Ishikawa (cell line): ENCODE measurements around the gene PPOX.

Experiments
- CEBPB ChIP-seq: IDR thresholded peaks from 2 replicates; pipeline ENCODE4 v1.6.1; 2012
- CREB1 ChIP-seq: IDR thresholded peaks from 2 replicates; pipeline ENCODE4 v1.6.1; 2012; ENCODE audit warnings: low read depth
- EGR1 ChIP-seq: IDR thresholded peaks from 2 replicates; pipeline ENCODE4 v1.6.1; 2012
- EP300 ChIP-seq: IDR thresholded peaks from 2 replicates; pipeline ENCODE4 v1.6.1; 2012; ENCODE audit warnings: borderline replicate concordance
- FOXM1 ChIP-seq: IDR thresholded peaks from 2 replicates; pipeline ENCODE4 v1.6.1; 2012; ENCODE audit warnings: low read depth, borderline replicate concordance
- NFIC ChIP-seq: IDR thresholded peaks from 2 replicates; pipeline ENCODE4 v1.6.1; 2012
- RAD21 ChIP-seq: IDR thresholded peaks from 2 replicates; pipeline ENCODE4 v1.6.1; 2012; ENCODE audit warnings: low read depth
- REST ChIP-seq: IDR thresholded peaks from 2 replicates; pipeline ENCODE4 v1.6.1; 2012; ENCODE audit warnings: low read depth, mild to moderate bottlenecking
- TAF1 ChIP-seq: IDR thresholded peaks from 2 replicates; pipeline ENCODE4 v1.6.1; 2012; ENCODE audit warnings: low read depth, mild to moderate bottlenecking
- TCF12 ChIP-seq: IDR thresholded peaks from 2 replicates; pipeline ENCODE4 v1.6.1; 2012; ENCODE audit warnings: low read depth
- TEAD4 ChIP-seq: IDR thresholded peaks from 2 replicates; pipeline ENCODE4 v1.6.1; 2012
- YY1 ChIP-seq: IDR thresholded peaks from 2 replicates; pipeline ENCODE4 v1.6.1; 2012; ENCODE audit warnings: low read depth
- ZBTB7A ChIP-seq: IDR thresholded peaks from 2 replicates; pipeline ENCODE4 v1.6.1; 2012; ENCODE audit warnings: low read depth
- TF ChIP-seq, protein P1 (sequence below): IDR thresholded peaks from 2 replicates; pipeline ENCODE4 v1.6.1; 2012
- TF ChIP-seq, protein P2 (sequence below): IDR thresholded peaks from 2 replicates; pipeline ENCODE4 v1.6.1; 2012

The PPOX gene

DNA sequence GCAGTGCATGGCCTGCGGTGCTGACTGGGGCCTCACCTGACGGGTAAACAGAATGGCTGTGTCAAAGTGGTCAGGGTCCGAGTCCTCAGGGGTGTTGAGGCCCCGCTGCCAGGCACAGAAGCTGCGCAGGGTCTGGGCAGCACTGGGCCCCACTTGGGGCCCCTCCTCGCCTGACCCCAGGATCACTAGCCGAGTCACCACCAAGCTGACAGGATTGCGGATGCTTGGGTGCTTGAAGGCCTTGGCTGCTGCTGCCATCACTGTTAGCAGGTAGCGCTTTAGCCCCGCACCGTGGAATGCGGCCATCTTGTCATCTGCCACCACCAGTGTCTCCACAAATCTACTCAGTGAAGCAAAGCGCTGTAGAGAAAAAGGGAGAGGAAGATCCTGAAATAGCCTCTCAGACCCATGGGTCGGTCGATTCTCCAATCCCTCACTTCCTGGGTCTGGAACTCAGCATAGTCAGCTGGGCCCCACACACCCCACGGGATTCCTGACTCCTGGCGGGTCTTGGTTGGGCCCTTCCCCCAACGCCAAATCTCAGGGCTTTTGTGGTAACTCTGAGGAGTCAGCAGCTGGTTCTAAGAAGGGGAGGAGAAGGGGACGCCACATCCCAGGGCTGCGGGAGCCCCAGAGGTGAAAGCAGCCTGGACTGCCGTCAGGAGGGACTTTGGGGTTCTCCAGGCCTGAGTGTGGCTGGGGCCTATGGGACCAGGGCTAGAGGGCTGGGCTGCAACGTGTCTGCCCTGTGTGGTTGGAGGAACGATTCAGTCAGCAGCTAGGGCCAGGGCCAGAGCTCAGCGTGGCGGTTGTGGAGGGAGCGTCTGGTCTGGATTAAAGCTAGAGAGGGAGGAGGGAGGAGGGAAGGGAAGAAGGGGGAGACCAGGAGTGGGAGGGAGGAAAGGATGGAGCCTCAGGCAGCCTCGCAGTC, 30.6 kb downstream of the PPOX start:
- no peak for TF ChIP-seq REST
- TF ChIP-seq ZBTB7A: no peak
- TF ChIP-seq NFIC: no peak
- no peak for TF ChIP-seq TEAD4
- TF ChIP-seq CEBPB: no peak
- TF ChIP-seq EP300: no peak
- TF ChIP-seq, protein P1, sequence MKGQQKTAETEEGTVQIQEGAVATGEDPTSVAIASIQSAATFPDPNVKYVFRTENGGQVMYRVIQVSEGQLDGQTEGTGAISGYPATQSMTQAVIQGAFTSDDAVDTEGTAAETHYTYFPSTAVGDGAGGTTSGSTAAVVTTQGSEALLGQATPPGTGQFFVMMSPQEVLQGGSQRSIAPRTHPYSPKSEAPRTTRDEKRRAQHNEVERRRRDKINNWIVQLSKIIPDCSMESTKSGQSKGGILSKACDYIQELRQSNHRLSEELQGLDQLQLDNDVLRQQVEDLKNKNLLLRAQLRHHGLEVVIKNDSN: no peak
- no peak for TF ChIP-seq EGR1
- no peak for TF ChIP-seq TAF1
- TF ChIP-seq YY1: no peak
- TF ChIP-seq, protein P2, sequence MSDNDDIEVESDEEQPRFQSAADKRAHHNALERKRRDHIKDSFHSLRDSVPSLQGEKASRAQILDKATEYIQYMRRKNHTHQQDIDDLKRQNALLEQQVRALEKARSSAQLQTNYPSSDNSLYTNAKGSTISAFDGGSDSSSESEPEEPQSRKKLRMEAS: no peak
- no peak for TF ChIP-seq RAD21
- no peak for TF ChIP-seq CREB1
- no peak for TF ChIP-seq FOXM1
- TF ChIP-seq TCF12: no peak

- TF ChIP-seq TEAD4 (no peak), CREB1 (no peak), NFIC (no peak), ZBTB7A (no peak), TCF12 (no peak), YY1 (no peak), REST (no peak), TAF1 (no peak), EGR1 (no peak), EP300 (no peak), RAD21 (no peak), FOXM1 (no peak)
- TF ChIP-seq, protein P2: no peak
- TF ChIP-seq, protein P1: no peak
These were observed 31.5 kb downstream of the PPOX start for GRCh38 chr1:161197560-161198193.

DNA sequence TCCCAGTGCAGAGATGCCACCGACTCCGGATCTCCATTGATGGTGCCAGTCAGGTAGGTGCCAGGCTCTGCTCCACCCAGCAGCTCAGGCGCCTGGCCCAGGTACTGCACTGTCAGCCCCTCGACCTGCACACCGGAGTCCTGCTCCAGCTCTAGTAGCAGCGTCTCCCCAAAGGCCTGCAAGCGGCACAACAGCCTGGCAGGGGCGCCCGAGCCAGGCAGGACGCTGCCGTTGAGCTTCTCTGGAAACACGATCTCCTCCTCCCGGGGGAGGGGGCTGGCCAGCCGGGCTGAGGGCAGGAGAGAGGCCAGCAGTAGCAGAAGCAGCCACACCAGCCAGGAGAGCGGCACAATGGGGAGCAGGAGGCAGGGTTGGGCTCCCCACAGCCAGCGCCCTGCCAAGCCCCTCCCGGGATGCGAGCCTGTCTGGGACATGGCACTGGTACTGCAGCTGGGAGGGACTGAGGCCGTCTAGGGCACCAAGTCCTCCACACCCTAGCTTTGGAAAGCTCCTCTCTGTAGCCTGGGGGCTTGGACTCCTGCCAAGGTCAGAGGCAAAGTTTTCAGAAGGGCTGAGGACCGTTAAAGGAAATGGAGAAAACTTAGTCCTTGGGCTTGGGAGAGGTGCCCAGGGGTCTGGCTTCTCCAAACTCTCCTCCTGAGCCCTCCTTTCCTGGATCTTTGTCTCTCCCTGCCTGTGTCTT, 32.1 kb downstream of the PPOX start:
- TF ChIP-seq ZBTB7A (no peak), NFIC (peak; percentile 58; the same call in 1 of the 2 replicates)

- TF ChIP-seq REST (no peak), FOXM1 (no peak), RAD21 (no peak), CREB1 (no peak), EGR1 (no peak), EP300 (no peak), YY1 (no peak), TCF12 (no peak), TEAD4 (no peak), NFIC (no peak), ZBTB7A (no peak), TAF1 (no peak), CEBPB (no peak)
- TF ChIP-seq, protein P1: no peak
- TF ChIP-seq, protein P2: no peak
These were observed 32.7 kb downstream of the PPOX start, which contains the start of gene ADAMTS4 for GRCh38 chr1:161198897-161199431. Gene ADAMTS4, minus strand, starts transcription at chr1:161199054. Its CDS starts 427 bp downstream, at chr1:161198627.
